GM23338 (cell line): Measurements from ENCODE around the gene CTRB2. TPM values are rescaled to one million over a fixed set of nuclear protein-coding genes. Genes with fewer than 3 reads are reported as not detected.
"Not testable (repeated sequence)": the region's sequence is repeated elsewhere in the genome, so short reads cannot be mapped to it uniquely, and the experiment has no call there.

Source experiments
- ATAC-seq: fragments of 200-7000 bp; cut with Tn5 transposase; 3 replicates; pipeline ENCODE4 v1.9.1; 2020
- DNase-seq: peaks from one replicate; pipeline ENCODE4 v3.0.0-alpha.2; 2015; ENCODE audit warnings: low spot score
- H2AFZ ChIP-seq: fragments of 200-600 bp; sonication (generic); 2 replicates; pipeline ENCODE4 v1.8.0; 2016; ENCODE audit warnings: antibody characterized with exemption, mild to moderate bottlenecking, moderate library complexity
- H3F3A ChIP-seq: fragments of 200-600 bp; sonication (generic); replicated peaks from 2 replicates; pipeline ENCODE4 v1.8.0; 2017; ENCODE audit warnings: antibody characterized with exemption, mixed run types, low read depth
- H3K27ac ChIP-seq: fragments of 200-600 bp; sonication (generic); 2 replicates; pipeline ENCODE4 v1.6.1; 2016; ENCODE audit warnings: low read depth
- H3K27me3 ChIP-seq: fragments of 200-600 bp; sonication (generic); 2 replicates; pipeline ENCODE4 v1.8.0; 2016; ENCODE audit warnings: mild to moderate bottlenecking, mixed run types, moderate library complexity; ENCODE audit not compliant: insufficient read depth
- H3K36me3 ChIP-seq: fragments of 200-600 bp; sonication (generic); 2 replicates; pipeline ENCODE4 v1.8.0; 2016; ENCODE audit warnings: mild to moderate bottlenecking; ENCODE audit not compliant: insufficient read depth
- H3K4me1 ChIP-seq: fragments of 200-600 bp; sonication (generic); 2 replicates; pipeline ENCODE4 v1.8.0; 2016; ENCODE audit warnings: mild to moderate bottlenecking, moderate library complexity; ENCODE audit not compliant: insufficient read depth
- H3K4me2 ChIP-seq: fragments of 200-600 bp; sonication (generic); 2 replicates; pipeline ENCODE4 v1.7.1; 2017; ENCODE audit warnings: mixed run types
- H3K4me3 ChIP-seq: fragments of 200-600 bp; sonication (generic); 2 replicates; pipeline ENCODE4 v1.6.1; 2016; ENCODE audit warnings: mixed run types
- H3K79me2 ChIP-seq: fragments of 200-600 bp; sonication (generic); replicated peaks from 2 replicates; pipeline ENCODE4 v1.8.0; 2017; ENCODE audit warnings: mild to moderate bottlenecking; ENCODE audit not compliant: insufficient read depth
- H3K9me2 ChIP-seq: fragments of 200-600 bp; sonication (generic); 2 replicates; pipeline ENCODE4 v1.8.0; 2017; ENCODE audit not compliant: insufficient read depth
- H4K20me1 ChIP-seq: fragments of 200-600 bp; sonication (generic); replicated peaks from 2 replicates; pipeline ENCODE4 v1.8.0; 2017; ENCODE audit warnings: mild to moderate bottlenecking; ENCODE audit not compliant: insufficient read depth
- H3K27ac Mint-ChIP-seq: 2 replicates; pipeline ENCODE4 v1.8.0; 2020; ENCODE audit warnings: inconsistent platforms, mild to moderate bottlenecking, moderate library complexity, mixed read lengths
- H3K27me3 Mint-ChIP-seq: 3 replicates; pipeline ENCODE4 v1.8.0; 2022; ENCODE audit warnings: low read depth, mild to moderate bottlenecking, moderate library complexity, mixed read lengths, inconsistent platforms; ENCODE audit not compliant: insufficient read depth, poor library complexity
- H3K36me3 Mint-ChIP-seq: 3 replicates; pipeline ENCODE4 v1.8.0; 2021; ENCODE audit warnings: low read depth, mild to moderate bottlenecking, inconsistent platforms, moderate library complexity, mixed read lengths
- H3K4me1 Mint-ChIP-seq: 3 replicates; pipeline ENCODE4 v1.8.0; 2020; ENCODE audit warnings: mild to moderate bottlenecking, inconsistent platforms, mixed read lengths
- H3K4me3 Mint-ChIP-seq: 3 replicates; pipeline ENCODE4 v1.8.0; 2021; ENCODE audit warnings: moderate library complexity, mild to moderate bottlenecking, inconsistent platforms, mixed read lengths
- H3K9me3 Mint-ChIP-seq: 3 replicates; pipeline ENCODE4 v1.8.0; 2020; ENCODE audit warnings: moderate library complexity, mild to moderate bottlenecking, inconsistent platforms, mixed read lengths
- CREB1 ChIP-seq: fragments of 250-450 bp; sonication (Bioruptor Pico); IDR thresholded peaks from 2 replicates; pipeline ENCODE4 v1.5.0; 2020; ENCODE audit warnings: low read depth, mild to moderate bottlenecking, moderate library complexity
- polyA plus RNA-seq: library from polyadenylated mRNA; unstranded; fragments of >200 nt; fragmentation: Nextera tagmentation; extraction: Ambion mirVana; gene quantifications from 2 replicates; pipeline ENCODE4 v1.2.1, GENCODE V29; 2016
- total RNA-seq: library from RNA; depleted of rRNA; stranded (reverse); fragments of >200 nt; shearing (Covaris generic); gene quantifications from 2 replicates; pipeline ENCODE4 v1.2.3, GENCODE V29; 2014
- TF ChIP-seq, protein P1 (sequence below): fragments of 250-450 bp; sonication (Bioruptor Pico); IDR thresholded peaks from 2 replicates; pipeline ENCODE4 v1.5.0; 2020; ENCODE audit warnings: mild to moderate bottlenecking, moderate library complexity
- TF ChIP-seq, protein P2 (sequence below), 2 experiments: fragments of 200-600 bp in 1 of 2; sonication (generic) in 1 of 2; conservative IDR thresholded peaks; 2 replicates each; pipeline versions ENCODE4 v1.5.1 to v1.6.1; 2016 to 2017; ENCODE audit warnings: antibody characterized with exemption in 2 of 2, low read depth in 2 of 2, mild to moderate bottlenecking in 2 of 2, moderate library complexity in 1 of 2

CTRB2 gene
- total and polyA plus RNA-seq, 2 experiments from 2014 or later: not detected

DNA sequence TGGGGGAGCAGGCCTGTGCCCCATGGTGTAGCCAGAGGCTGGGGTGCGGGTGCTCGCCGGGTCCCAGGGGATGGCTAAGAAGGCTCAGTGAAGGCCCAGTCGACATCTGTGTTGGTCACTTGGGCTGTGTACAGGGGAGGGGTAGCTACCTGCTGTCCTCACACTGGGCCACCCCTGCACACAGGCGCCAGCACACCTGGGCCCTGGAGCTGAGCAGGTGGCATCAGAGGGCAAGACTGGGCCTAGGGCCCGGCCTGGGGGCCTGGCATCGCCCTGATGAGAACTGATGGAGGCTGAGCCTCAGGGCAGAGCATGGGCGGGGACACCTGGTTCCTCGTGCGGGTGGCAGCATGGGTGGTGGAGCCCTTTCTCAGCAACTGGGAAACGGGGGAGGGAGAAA, 870 bp upstream of the CTRB2 start (continued):
- TF ChIP-seq, protein P1, sequence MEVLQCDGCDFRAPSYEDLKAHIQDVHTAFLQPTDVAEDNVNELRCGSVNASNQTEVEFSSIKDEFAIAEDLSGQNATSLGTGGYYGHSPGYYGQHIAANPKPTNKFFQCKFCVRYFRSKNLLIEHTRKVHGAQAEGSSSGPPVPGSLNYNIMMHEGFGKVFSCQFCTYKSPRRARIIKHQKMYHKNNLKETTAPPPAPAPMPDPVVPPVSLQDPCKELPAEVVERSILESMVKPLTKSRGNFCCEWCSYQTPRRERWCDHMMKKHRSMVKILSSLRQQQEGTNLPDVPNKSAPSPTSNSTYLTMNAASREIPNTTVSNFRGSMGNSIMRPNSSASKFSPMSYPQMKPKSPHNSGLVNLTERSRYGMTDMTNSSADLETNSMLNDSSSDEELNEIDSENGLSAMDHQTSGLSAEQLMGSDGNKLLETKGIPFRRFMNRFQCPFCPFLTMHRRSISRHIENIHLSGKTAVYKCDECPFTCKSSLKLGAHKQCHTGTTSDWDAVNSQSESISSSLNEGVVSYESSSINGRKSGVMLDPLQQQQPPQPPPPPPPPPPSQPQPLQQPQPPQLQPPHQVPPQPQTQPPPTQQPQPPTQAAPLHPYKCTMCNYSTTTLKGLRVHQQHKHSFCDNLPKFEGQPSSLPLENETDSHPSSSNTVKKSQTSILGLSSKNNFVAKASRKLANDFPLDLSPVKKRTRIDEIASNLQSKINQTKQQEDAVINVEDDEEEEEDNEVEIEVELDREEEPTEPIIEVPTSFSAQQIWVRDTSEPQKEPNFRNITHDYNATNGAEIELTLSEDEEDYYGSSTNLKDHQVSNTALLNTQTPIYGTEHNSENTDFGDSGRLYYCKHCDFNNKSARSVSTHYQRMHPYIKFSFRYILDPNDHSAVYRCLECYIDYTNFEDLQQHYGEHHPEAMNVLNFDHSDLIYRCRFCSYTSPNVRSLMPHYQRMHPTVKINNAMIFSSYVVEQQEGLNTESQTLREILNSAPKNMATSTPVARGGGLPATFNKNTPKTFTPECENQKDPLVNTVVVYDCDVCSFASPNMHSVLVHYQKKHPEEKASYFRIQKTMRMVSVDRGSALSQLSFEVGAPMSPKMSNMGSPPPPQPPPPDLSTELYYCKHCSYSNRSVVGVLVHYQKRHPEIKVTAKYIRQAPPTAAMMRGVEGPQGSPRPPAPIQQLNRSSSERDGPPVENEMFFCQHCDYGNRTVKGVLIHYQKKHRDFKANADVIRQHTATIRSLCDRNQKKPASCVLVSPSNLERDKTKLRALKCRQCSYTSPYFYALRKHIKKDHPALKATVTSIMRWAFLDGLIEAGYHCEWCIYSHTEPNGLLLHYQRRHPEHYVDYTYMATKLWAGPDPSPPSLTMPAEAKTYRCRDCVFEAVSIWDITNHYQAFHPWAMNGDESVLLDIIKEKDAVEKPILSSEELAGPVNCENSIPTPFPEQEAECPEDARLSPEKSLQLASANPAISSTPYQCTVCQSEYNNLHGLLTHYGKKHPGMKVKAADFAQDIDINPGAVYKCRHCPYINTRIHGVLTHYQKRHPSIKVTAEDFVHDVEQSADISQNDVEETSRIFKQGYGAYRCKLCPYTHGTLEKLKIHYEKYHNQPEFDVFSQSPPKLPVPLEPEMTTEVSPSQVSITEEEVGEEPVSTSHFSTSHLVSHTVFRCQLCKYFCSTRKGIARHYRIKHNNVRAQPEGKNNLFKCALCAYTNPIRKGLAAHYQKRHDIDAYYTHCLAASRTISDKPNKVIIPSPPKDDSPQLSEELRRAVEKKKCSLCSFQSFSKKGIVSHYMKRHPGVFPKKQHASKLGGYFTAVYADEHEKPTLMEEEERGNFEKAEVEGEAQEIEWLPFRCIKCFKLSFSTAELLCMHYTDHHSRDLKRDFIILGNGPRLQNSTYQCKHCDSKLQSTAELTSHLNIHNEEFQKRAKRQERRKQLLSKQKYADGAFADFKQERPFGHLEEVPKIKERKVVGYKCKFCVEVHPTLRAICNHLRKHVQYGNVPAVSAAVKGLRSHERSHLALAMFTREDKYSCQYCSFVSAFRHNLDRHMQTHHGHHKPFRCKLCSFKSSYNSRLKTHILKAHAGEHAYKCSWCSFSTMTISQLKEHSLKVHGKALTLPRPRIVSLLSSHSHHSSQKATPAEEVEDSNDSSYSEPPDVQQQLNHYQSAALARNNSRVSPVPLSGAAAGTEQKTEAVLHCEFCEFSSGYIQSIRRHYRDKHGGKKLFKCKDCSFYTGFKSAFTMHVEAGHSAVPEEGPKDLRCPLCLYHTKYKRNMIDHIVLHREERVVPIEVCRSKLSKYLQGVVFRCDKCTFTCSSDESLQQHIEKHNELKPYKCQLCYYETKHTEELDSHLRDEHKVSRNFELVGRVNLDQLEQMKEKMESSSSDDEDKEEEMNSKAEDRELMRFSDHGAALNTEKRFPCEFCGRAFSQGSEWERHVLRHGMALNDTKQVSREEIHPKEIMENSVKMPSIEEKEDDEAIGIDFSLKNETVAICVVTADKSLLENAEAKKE: no peak
- no peak for TF ChIP-seq CREB1 (CRISPR knock-in tag)
- TF ChIP-seq, protein P2, sequence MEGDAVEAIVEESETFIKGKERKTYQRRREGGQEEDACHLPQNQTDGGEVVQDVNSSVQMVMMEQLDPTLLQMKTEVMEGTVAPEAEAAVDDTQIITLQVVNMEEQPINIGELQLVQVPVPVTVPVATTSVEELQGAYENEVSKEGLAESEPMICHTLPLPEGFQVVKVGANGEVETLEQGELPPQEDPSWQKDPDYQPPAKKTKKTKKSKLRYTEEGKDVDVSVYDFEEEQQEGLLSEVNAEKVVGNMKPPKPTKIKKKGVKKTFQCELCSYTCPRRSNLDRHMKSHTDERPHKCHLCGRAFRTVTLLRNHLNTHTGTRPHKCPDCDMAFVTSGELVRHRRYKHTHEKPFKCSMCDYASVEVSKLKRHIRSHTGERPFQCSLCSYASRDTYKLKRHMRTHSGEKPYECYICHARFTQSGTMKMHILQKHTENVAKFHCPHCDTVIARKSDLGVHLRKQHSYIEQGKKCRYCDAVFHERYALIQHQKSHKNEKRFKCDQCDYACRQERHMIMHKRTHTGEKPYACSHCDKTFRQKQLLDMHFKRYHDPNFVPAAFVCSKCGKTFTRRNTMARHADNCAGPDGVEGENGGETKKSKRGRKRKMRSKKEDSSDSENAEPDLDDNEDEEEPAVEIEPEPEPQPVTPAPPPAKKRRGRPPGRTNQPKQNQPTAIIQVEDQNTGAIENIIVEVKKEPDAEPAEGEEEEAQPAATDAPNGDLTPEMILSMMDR (conservative IDR thresholded peaks at IDR 0.05; ENCODE audit: low read depth in 2 of 2): no peak

DNA sequence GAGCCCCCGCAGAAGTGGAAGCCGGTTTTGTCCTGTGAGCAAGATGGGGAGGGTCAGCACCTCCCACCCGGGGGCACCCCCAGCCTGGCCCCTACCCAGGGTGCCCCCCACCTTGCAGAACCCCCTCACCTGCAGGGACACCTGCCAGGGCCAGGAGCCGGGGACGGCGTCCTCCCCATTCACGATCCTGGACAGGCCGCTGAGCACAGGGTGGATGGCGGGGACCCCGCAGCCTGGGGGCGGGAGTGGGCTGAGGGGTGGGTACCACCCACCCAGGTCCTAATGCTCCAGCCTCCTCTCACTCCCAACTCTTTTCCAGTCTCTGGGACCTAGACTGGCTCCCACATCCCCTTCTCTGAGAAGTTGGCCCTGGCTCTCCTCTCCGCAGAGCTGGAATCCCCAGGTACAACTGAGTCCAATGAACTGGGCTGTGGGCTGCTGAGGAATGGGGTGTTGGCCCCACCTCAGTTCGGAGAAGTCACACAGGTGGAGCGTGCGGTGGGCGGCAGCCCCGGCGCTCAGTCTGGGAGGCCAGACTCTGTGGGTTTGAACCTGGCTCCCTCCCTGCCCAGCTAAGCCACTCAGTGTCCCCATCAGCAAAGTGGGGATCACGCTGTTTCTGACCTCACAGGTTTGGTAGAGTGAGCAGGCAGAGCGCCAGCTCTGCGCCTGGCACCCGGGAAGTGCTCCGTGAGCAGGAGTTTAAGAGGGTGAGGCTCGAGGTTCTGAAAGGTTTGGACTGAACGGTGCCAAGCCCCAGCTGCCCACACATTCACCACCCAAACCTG, 806 bp downstream of the CTRB2 start:
- not testable (repeated sequence) for H4K20me1 ChIP-seq, H3K27me3 ChIP-seq, DNase-seq, H3K4me2 ChIP-seq, H3K27me3 Mint-ChIP-seq, H3K36me3 ChIP-seq, H3K27ac Mint-ChIP-seq, H3K4me1 ChIP-seq, H3K36me3 Mint-ChIP-seq, H3K79me2 ChIP-seq, H3K4me3 Mint-ChIP-seq, H3K4me3 ChIP-seq, H3F3A ChIP-seq, H3K9me2 ChIP-seq, H3K27ac ChIP-seq, H3K9me3 Mint-ChIP-seq, ATAC-seq
- H3K4me1 Mint-ChIP-seq: peaks cover 12% of the 10 kb centered on the region; the same call in 2 of the 3 replicates
- peak overlapping the region; percentile 28; the same call in 1 of the 2 replicates for H2AFZ ChIP-seq

DNA sequence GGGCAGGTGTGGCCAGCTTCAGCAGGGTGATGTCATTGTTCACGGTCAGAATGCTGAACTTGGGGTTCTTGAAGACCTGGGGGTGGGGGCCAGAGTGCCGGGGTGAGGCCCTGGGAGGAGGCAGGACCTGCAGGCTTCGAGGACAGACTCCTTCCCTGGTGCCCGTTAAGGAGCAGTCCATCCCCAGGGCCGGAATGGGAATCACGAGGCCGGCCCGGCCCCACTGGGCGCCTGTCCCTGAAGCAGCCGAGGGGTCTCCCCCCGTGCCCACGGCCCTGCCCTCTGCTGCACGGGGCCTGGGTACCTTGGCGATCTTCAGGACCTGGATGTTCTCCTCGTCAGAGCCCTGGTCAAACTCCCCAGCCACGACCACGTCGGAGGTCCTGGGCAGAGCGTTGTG, 1.5 kb downstream of the CTRB2 start:
- not testable (repeated sequence) for H3K4me3 Mint-ChIP-seq, H3K36me3 Mint-ChIP-seq, H3F3A ChIP-seq, H3K79me2 ChIP-seq, H3K4me3 ChIP-seq, H3K9me3 Mint-ChIP-seq, H3K9me2 ChIP-seq, H3K27me3 Mint-ChIP-seq, H2AFZ ChIP-seq, H4K20me1 ChIP-seq, H3K27me3 ChIP-seq, DNase-seq, H3K27ac ChIP-seq, H3K36me3 ChIP-seq, H3K4me2 ChIP-seq, ATAC-seq, H3K27ac Mint-ChIP-seq, H3K4me1 ChIP-seq
- H3K4me1 Mint-ChIP-seq: peaks cover 12% of the 10 kb centered on the region; the same call in 2 of the 3 replicates

DNA sequence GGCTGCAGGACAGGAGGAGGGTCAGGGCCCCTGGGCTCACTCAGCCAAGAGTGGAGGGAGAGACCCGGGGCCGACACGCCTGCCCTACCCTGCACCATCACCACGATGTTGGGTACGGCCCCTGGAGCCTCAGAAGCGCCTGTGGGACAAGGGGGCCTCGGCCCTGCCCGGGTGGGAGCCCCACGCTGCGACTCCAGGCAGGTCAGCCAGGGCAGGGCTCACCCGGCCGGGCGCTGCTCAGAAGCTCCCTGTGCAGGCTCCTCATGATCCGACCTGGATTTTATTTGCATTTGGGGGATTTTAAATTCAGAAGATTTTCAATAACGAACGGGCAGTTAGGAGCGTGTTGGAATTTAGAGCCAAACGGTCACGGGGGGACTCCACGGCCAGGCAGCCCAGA, 2.1 kb downstream of the CTRB2 start:
- H3K27ac Mint-ChIP-seq, H3K27me3 ChIP-seq, H3K4me3 Mint-ChIP-seq, H3K4me2 ChIP-seq, ATAC-seq, H4K20me1 ChIP-seq, H3K27ac ChIP-seq, H3K36me3 ChIP-seq, H2AFZ ChIP-seq, H3K4me1 ChIP-seq, H3K4me3 ChIP-seq, H3K36me3 Mint-ChIP-seq, DNase-seq, H3K9me3 Mint-ChIP-seq, H3K79me2 ChIP-seq, H3K9me2 ChIP-seq, H3F3A ChIP-seq, H3K27me3 Mint-ChIP-seq: not testable (repeated sequence)
- peaks cover 12% of the 10 kb centered on the region; the same call in 2 of the 3 replicates for H3K4me1 Mint-ChIP-seq
